GM18526 (cell line): Measurements from ENCODE around the gene CAMK1D.

ENCODE experiments used
- POLR2A ChIP-seq: IDR thresholded peaks from 3 replicates; pipeline ENCODE4 v1.6.1; 2011; ENCODE audit not compliant: insufficient read length; ENCODE audit errors: extremely low read depth

CAMK1D gene

DNA sequence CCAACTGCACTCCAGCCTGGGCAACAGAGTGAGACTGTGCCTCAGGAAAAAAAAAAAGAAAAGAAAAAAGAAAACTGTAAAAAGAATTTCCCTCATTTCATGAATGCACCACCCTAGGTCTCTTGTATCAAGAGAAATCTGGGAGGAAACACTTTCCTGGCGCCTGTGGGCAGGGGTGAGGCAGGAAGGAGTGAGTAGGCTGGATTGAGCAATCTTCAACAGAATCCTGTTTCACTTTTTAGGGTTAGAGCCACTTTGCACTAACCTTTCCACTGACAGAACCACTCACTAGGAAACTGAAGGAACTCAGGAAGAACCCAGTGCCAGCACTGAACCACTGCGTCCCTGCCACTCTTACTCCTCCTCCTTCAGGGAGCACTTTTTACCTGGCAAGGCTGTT is 370.0 kb downstream of the CAMK1D start:
- TF ChIP-seq POLR2A = no peak

DNA sequence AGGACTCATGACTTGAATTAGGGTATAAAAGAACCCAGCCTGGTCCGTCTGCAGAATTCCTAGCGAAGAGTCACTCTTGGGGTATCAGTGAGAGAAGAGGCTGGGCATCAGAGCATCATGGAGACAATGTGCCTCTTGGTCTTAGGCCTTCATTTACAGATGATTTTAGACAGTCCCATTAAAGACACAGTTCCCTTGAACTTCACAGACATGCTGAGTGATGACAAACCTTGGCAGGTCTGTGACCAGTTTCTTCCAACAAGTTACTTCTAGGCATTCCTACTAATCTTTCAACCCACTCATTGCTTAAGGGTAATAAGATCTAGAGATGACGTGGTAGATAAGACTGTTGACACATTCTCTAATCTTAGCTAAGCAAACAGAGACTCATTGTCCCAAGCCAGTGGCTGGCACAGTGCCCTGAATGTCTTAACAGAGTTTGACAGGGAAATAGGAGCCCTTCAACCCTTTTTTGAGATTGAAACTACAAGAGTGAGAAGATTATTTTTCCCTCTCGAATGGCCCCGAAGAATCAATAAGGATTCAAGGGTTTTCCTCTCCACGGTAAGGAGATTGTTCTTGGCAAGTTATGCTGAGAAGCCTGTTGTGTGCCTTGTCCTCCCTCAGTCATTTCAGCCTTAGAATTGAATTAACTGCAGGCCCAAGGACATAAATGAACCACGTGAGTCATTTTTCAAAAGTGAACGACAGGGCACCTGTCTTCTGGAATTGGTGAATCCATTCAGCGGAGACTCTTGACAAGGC is 371.1 kb downstream of the CAMK1D start:
- no peak for TF ChIP-seq POLR2A

- no peak for TF ChIP-seq POLR2A
Measured at GRCh38 chr10:12721334-12721733, 372.0 kb downstream of the CAMK1D start.

GRCh38 chr10:12723220-12723619 is 373.9 kb downstream of the CAMK1D start:
- no peak for TF ChIP-seq POLR2A

- no peak for TF ChIP-seq POLR2A
Measured at GRCh38 chr10:12724807-12725579, 375.6 kb downstream of the CAMK1D start.

GRCh38 chr10:12726971-12727831 is 377.9 kb downstream of the CAMK1D start:
- no peak for TF ChIP-seq POLR2A

DNA sequence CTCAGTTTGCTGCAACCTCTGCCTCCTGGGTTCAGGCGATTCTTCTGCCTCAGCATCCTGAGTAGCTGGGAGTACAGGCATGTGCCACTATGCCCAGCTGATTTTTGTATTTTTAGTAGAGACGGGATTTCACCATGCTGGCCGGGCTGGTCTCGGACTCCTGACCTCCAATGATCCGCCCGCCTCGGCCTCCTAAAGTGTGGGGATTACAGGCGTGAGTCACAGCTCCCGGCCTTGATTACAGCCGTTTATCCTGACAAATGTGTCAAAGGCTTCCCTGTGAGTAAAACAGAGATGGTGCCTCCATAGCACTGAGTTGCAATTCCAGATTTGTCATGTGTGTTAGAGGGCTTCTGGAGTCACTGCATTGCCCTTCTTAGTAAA is 378.5 kb downstream of the CAMK1D start:
- no peak for TF ChIP-seq POLR2A

- no peak for TF ChIP-seq POLR2A
Measured at GRCh38 chr10:12728494-12728893, 379.1 kb downstream of the CAMK1D start.

DNA sequence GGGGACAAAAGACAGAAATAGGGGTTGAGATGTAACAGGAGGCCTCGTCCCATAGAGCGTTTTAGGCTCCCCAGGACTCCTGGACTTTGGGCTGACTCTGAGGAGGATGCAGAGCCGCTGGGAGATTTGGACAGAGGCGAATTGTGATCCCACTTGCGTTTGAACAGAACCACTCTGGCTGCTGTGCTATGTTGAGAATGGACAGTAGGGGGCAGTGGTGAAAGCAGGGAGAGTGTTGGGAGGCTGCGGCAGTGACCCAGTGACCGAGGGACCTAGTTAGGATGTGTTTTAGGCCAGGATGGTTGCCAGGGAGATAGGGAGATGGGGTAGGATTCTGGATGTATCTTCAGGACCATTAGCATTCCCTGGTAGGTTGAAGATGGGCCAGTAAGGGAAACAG is 380.5 kb downstream of the CAMK1D start:
- TF ChIP-seq POLR2A = no peak

- TF ChIP-seq POLR2A = no peak
Measured at GRCh38 chr10:12730809-12731519, 381.6 kb downstream of the CAMK1D start.

DNA sequence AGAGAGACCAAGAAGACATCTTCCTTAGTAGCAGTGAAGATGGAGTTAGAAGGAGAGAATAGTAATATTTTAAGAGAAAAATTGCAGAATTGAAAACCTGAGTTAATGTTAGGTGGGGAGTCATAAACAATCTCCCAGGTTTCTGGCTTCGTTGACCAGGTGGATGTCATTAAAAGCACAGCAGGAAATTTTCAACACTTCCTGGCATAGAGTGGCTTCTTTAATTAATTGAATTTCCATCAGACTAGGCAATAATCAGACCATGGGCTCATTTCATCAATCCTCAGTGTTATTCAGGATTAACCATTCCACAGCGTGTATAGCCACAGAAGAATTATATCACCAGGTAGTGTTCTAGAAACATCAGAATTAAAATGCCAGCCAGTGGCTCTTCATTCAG is 383.9 kb downstream of the CAMK1D start:
- no peak for TF ChIP-seq POLR2A

- TF ChIP-seq POLR2A = no peak
Measured at GRCh38 chr10:12735843-12736462, 386.6 kb downstream of the CAMK1D start.

DNA sequence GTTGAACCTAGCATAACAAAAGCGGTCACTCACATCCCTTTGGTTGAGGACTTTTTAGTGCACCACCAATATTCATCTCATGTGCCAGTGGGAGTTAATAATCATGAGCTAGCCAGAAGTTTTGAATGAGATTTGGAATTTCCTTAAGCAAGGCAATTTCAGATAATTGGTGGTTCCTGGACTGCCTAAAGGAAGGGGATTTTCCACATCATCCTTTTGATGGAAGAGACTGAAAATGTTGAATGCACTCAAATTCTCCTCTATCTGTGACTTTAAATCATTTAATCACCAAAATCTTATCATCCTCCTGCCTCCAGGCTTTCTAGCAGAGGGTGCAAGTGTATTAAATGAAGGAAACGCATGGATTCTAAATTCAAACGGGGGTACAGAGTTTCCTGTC is 391.5 kb downstream of the CAMK1D start:
- TF ChIP-seq POLR2A = no peak

GRCh38 chr10:12741360-12741804 is 392.0 kb downstream of the CAMK1D start:
- no peak for TF ChIP-seq POLR2A
